ENCODE results near the gene PKIG. TPM values are rescaled to one million over a fixed set of nuclear protein-coding genes. Genes with fewer than 3 reads are reported as not detected.

The PKIG gene
- total RNA-seq, 1 donor: 45.2 TPM

DNA sequence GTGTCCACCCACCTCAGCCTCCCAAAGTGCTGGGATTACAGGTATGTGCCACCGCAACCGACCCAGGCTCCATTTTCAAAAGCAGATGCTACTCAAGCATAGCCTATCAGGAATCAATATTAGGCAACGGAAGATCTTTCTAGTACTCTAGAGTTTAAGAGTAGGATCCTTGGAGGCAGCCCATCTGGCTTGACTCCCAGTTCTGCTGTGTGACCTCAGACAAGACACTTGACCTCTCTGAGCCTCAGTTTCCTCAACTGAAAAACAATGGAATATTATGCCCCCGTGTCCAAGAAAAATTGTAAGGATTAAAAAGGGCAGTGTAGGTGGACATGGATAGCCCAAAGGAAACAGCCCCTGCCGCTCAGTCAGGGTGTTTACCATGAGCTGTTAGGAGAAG, 54.7 kb downstream of the PKIG start:
- no peak for DNase-seq (ENCODE audit: low read depth in 2 of 3, low spot score in 2 of 3)

GRCh38 chr20:44637522-44638372, 55.4 kb downstream of the PKIG start:
- DNase-seq (ENCODE audit: low read depth in 2 of 3, low spot score in 2 of 3): no peak

DNA sequence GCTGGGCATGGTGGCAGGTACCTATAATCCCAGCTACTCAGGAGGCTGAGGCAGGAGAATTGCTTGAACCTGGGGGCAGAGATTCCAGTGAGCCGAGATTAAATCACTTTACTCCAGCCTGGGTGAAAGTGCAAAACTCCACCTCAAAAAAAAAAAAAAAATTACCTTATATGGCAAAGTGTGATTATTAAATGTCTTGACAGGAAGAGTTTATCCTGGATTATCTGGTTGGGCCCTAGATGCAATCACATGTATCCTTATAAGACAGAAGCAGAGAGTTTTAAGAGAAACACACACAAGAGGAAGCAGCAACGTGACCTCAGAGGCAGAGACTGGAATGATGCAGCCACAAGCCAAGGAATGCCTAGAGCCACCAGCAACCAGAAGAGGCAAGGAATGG, 58.1 kb downstream of the PKIG start:
- DNase-seq (ENCODE audit: low read depth in 2 of 3, low spot score in 2 of 3): no peak

DNA sequence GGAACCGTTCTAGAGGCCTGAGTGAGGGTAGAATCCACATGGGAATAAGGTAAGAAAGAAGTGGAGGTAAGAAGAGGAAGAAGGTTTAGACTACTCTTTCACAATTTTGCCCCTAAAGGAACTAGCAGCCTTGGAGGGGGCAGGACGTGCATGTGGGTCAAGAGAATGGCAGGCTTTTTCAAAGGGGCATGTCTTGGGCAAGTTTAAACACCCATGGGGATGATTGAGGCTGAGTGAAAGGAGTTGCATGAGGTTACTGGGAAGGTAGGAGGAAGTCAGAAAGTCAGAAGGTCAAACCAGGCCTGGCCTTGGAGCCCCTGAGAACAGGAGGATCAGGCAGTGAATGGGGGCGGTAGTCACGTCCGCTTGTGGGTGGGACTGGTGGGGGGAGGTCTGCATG, 58.9 kb downstream of the PKIG start:
- no peak for DNase-seq (ENCODE audit: low read depth in 2 of 3, low spot score in 2 of 3)

DNA sequence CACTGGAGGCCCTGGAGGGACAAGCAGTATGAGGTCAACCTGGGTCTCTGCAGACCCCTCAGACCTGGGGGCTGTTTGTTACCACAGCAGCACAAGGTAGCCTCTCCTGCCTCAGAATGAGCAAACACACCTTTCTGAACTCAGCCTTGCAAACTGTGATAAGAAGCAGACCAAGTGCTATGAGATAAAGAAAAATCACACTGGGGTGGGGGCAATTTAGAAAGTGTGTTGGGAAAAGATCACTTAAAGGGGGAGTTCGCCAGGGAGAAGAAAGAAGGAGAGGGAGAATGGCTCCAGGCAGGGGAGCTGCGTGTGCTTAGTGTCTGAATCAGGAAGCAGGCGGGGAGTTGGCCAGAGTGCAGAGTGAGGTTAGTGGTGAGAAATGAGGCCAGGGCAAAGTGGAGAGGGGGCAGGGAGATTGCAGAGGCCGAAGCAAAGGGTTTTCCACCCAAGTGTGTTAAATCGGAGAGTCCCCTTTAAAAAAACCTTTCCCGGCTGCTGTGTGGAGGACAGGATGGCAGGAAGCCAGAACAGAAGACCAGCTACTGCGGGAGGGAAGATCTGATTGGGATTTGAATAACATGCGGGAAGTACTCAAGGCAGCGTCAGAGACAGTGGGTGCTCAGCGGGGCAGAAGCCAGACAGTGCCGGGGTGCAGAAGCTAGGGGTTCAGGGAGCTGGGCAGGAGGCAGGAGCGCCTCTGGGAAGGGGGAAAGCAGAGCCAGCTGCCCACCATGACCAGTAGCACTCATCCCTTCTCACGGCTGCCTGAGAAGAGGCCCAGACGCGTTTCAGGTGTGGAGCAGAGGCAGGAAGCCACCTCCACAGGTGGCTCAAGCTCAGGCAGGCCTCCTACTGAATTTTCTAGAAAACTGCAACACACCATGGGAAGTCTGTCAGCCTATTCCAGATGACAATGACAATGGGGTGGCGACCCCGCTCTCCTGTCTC, 60.1 kb downstream of the PKIG start:
- peak in 2 of 3 donors; percentile 42 to 50 for DNase-seq (ENCODE audit: low read depth in 2 of 3, low spot score in 2 of 3)

- DNase-seq (ENCODE audit: low read depth in 2 of 3, low spot score in 2 of 3): no peak
These were observed 60.8 kb downstream of the PKIG start for GRCh38 chr20:44643154-44643519.

GRCh38 chr20:44643596-44644229, 61.3 kb downstream of the PKIG start:
- DNase-seq (ENCODE audit: low read depth in 2 of 3, low spot score in 2 of 3): peak in 2 of 3 donors; percentile 47 to 67

DNA sequence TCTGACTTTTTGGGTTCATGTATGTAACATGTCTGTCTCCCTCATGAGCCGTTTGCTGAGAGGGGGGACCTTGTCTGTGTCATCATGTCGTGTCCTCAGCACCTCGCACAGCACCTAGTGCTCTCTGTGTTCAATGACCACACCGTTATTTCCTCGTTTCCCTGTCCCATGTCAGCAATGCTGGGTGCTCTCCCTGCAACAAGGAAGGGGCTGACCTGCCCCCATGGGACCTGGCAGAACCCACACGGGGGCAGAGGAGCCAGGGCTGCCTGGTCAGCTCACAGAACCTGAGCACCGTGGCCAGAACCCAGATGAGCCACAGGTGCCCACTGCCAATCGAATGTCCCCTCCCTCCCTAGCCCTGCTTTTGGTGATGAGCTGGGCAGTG, 61.8 kb downstream of the PKIG start:
- DNase-seq (ENCODE audit: low read depth in 2 of 3, low spot score in 2 of 3): no peak

GRCh38 chr20:44644667-44645131, 62.3 kb downstream of the PKIG start:
- peak in 1 of 3 donors; percentile 14 for DNase-seq (ENCODE audit: low read depth in 2 of 3, low spot score in 2 of 3)

DNA sequence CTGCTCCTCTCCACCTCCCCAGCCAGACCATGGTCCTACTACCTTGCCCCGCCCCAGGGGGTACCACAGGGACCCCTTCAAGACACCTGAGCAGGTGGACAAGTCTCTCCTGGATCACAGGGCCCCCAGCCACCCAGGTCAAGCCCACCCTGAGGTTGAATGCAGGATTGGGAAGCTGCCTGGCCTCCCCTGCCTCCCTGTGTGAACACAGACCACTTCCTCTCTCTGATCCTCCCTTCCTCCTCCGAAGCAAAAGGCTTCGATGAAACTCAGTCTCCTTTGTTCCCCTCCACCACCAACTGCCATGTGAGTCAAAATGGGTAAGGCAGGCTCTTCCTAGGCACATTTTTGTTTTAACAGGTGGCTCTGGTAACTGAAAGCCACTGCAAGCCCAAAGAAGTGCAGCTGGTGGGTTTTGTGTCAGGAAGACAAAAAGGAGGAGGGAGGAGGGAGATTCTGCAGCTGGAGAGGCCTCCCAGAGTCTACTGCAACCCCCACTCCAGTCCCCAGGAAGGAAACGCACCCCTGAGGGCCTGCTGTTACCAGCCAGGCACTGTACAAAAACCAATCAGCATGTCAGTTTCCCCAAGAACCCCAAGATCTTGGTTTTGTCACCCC, 63.8 kb downstream of the PKIG start:
- DNase-seq (ENCODE audit: low read depth in 2 of 3, low spot score in 2 of 3): peak in 2 of 3 donors; percentile 74 to 92

GRCh38 chr20:44646641-44647274, 64.4 kb downstream of the PKIG start:
- peak in 2 of 3 donors; percentile 31 to 48 for DNase-seq (ENCODE audit: low read depth in 2 of 3, low spot score in 2 of 3)

DNA sequence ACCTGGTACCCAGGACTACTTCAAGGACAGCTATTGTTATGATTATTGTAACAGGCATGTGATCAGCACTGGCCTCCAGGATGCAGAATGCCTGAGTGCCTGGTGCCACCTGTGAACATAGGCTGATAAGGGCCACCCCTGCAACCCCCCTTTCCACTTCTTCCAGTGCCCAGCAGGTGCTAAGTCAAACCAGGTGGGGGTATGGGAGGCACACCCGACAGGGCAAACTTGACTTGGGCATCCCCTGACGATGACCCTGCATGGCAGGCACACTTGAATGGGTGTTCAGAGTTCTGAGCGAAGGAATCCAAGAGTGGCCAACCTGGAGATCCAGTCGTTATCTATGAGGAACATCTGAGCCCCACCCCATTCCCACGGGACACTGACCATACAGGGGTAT, 65.7 kb downstream of the PKIG start:
- no peak for DNase-seq (ENCODE audit: low read depth in 2 of 3, low spot score in 2 of 3)

DNA sequence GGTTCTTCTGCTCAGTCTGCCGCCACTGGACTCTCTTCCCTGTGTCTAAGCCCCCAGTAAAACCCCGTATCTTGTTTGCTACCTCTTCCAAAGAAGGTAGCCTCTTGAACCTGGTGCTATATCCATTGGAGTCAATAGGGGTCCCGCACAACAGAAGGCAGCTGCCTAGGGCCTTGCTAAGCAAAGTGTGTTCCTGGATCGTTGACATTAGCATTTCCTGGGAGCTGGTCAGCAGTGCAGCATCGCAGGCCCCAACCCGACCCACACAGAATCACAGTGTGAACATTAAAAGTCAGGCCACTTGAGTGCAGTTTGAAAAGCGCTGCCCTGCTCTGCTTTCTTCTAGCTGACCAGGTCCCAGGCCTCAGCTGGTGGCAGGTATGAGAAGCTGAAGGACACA, 66.2 kb downstream of the PKIG start:
- DNase-seq (ENCODE audit: low read depth in 2 of 3, low spot score in 2 of 3): no peak

GRCh38 chr20:44649126-44649525, 66.7 kb downstream of the PKIG start:
- DNase-seq (ENCODE audit: low read depth in 2 of 3, low spot score in 2 of 3): no peak

GRCh38 chr20:44649976-44650375, 67.6 kb downstream of the PKIG start:
- DNase-seq (ENCODE audit: low read depth in 2 of 3, low spot score in 2 of 3): no peak

GRCh38 chr20:44650771-44651433, 68.5 kb downstream of the PKIG start:
- DNase-seq (ENCODE audit: low read depth in 2 of 3, low spot score in 2 of 3): peak in 1 of 3 donors; percentile 24

GRCh38 chr20:44651434-44651683, 69.0 kb downstream of the PKIG start:
- DNase-seq (ENCODE audit: low read depth in 2 of 3, low spot score in 2 of 3): no peak

DNA sequence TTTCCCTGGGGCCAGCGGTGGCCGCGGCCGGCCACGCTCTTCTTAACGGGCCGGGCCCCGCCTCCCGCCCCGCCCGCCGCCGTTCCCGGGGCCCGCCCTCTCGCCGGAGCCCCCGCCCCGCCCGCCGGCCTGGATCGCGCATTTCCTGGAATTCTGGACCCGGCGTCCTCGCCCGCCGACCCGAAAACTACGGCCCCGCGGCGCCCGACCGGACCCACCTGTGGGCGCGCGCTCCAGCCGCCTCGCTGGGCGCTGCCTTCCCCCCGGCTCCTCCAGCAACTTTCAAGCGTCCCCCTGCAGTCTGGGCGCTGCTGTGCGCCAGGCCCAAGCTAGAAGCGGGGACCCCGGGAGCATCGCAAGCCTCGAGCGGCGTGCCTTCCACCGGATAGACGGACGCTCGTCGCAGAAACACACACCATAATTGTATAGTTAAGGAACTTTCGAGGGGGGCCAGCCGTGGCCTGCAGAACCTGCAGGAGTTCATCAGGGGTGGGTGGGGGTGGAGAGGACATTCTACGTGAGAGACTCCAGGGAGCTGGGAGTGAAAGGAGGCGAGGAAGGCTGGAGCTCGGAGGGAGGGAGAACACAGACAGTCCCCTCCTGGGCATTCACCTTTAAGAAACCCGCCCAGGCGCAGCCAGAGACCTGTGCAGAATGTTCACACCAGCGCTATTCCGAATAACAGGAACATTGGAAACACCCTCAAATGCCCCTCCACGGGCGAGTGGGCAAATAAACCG, 69.5 kb downstream of the PKIG start, which contains the start of gene ADA:
Gene ADA (minus strand): TSS at position 16 of the 740 bp plus-strand sequence. CDS start 92 bp downstream, outside the sequence.
- DNase-seq (ENCODE audit: low read depth in 2 of 3, low spot score in 2 of 3): peak in 2 of 3 donors; percentile 45 to 59

DNA sequence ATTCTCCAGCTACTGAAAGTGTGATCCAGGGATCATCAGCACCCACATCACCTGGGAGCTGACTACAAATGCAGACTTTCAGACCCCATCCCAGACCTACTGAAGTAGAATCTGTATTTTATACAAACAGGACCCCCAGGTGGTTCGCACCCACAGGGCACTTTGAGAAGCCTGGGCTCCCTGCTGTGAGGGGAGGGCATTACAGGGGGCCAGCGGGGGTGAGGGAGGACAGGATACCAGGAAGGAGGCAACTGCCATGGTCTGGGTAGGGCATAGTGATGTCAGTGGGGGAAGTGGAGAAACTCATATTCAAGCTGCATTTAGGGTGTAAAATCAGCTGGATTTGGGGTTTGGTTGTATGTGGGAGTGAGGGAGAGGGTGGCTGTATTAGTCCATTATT, 71.2 kb downstream of the PKIG start:
- peak in 1 of 3 donors; percentile 19 for DNase-seq (ENCODE audit: low read depth in 2 of 3, low spot score in 2 of 3)
